Subcutaneous abdominal adipose tissue (tissue), 5 donors: ENCODE results near the gene SLC10A3.
A peak's percentile ranks its signal among the peaks of the same experiment; 100 is the strongest.

Experiments
- H3K27ac ChIP-seq: one replicate; pipeline ENCODE4 v1.7.0; 2013; ENCODE audit warnings: low read depth, mild to moderate bottlenecking, inconsistent platforms, low read length, moderate library complexity
- H3K27me3 ChIP-seq, 5 donors: one replicate each; pipeline ENCODE4 v1.7.0; 2013; ENCODE audit warnings: low read length in 5 of 5, inconsistent platforms in 1 of 5; ENCODE audit not compliant: control insufficient read depth in 5 of 5, insufficient read depth in 4 of 5
- H3K36me3 ChIP-seq, 5 donors: one replicate each; pipeline ENCODE4 v1.7.0; 2013; ENCODE audit warnings: low read length in 5 of 5; ENCODE audit not compliant: control insufficient read depth in 5 of 5, insufficient read depth in 5 of 5
- H3K4me1 ChIP-seq, 5 donors: one replicate each; pipeline ENCODE4 v1.7.0; 2013; ENCODE audit warnings: low read length in 5 of 5, mild to moderate bottlenecking in 3 of 5, moderate library complexity in 1 of 5; ENCODE audit not compliant: control insufficient read depth in 5 of 5, insufficient read depth in 5 of 5
- H3K4me3 ChIP-seq, 5 donors: one replicate each; pipeline ENCODE4 v1.7.0; 2013; ENCODE audit warnings: low read length in 5 of 5, low read depth in 1 of 5
- H3K9ac ChIP-seq, 5 donors: one replicate each; pipeline ENCODE4 v1.7.0; 2013; ENCODE audit warnings: low read length in 5 of 5, mild to moderate bottlenecking in 4 of 5, moderate library complexity in 3 of 5
- H3K9me3 ChIP-seq, 5 donors: one replicate each; pipeline ENCODE4 v1.7.0; 2013; ENCODE audit warnings: low read length in 5 of 5; ENCODE audit not compliant: control insufficient read depth in 5 of 5
- donor health status: healthy.
- donor health status: healthy.
- donor health status: healthy.
- donor health status: healthy.
- donor health status: healthy.

Gene SLC10A3

DNA sequence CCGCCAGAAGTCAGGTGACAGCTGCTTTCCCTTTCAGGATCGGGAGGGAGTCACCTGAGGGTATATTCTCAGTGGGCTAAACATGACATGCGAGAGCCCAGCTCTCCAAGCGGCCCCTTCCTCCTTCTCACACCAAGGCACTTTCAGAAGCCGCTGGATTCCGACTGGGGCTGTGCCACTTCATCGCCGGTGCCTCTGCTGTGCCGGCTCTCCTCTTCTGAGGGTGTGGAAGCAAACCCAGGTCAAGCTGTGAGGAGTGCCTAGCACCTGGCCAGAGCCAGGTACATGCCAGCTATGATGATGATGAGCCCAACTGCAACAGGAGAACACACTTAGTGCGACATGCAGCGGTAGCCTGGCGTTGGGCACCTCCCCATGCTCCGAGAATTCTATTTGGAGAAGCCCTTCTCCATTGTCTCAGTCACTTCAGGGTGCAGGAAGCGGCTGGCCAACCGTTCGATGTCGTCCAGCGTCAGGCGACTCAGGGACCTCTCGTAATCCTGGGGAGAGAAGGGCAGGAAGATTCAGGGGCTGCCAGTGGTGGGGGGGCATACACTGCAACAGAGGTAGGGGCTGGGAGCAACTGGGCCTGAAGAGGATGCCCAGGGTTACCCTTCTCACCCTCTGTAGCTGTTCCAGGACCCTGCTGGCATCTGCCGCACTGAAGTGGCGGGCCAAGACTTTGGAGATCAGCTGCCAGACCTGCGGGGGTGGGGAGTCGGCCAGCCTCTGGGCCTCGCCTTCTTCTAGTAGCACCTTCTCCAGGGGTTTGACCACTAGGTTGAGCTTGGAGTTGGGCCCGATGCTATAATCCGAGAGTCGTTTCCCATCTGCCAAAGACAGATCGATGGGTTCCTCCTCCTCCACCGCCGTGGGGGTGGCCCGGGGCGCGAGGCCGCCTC, 5.0 kb downstream of the SLC10A3 start:
- Histone ChIP-seq H3K4me3 (peak overlapping the region in 4 of 5 donors; percentile 50 to 68 (median 58)), H3K27ac (peak overlapping the region; percentile 37), H3K36me3 (peaks cover 0 to 26% (median 15%) of the 10 kb centered on the region in 5 donors), H3K4me1 (peaks cover 0 to 45% (median 31%) of the 10 kb centered on the region in 5 donors), H3K27me3 (peaks cover 0 to 12% (median 12%) of the 10 kb centered on the region in 5 donors), H3K9ac (peak overlapping the region in 3 of 5 donors; percentile 23 to 46 (median 43)), H3K9me3 (peaks cover 0 to 3% (median 0%) of the 10 kb centered on the region in 5 donors)

DNA sequence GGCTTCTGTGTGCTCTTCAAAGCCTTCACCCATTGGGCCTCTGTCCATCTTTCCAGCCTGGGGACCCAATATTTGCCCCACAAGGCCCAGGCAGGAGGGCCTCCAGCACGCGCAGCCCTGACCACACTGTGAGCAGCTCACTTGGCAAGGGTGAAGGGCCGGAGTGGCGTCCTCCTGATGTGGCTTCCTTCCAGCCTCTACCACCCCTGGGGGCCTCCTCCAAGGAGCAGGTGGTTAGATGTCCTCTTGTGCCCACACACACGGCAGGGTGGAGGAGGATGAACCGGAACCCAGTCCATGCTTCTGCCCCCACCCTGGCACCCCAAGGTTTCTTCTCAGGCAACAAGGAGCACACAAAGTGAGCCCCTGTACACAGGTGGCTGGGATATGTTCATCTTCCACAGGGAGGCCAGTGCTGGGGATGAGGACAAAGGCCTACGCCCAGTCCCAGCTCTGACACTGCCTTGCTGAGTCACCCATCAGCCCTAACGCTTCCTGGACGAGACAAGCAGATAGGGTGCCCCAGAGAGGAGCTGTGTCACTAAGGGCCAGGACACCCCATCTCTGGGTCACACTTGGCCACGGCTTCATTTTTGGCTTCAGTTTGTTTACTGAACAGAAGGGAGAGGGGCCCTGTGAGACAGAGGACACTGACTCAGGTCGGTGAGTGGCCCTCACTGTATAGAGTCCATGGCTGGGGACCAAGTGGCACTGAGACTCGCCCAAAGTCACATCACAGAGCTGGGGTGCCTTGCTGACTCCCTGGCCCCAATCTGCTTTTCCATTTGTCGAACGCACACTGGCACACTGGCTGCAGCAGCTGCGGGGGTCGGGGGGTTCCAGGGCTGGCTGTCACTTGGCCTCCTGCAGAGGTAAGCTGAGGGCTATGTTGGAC, 5.9 kb downstream of the SLC10A3 start:
- H3K36me3 ChIP-seq, result peaks cover 0 to 26% (median 15%) of the 10 kb centered on the region in 5 donors
- H3K27me3 ChIP-seq, result peaks cover 0 to 12% (median 10%) of the 10 kb centered on the region in 5 donors
- peaks cover 0 to 40% (median 26%) of the 10 kb centered on the region in 5 donors for H3K4me1 ChIP-seq
- peaks cover 0 to 3% (median 0%) of the 10 kb centered on the region in 5 donors for H3K9me3 ChIP-seq
- no peak overlapping the region for H3K4me3 ChIP-seq
- H3K9ac ChIP-seq, result no peak overlapping the region
- H3K27ac ChIP-seq, result no peak overlapping the region

DNA sequence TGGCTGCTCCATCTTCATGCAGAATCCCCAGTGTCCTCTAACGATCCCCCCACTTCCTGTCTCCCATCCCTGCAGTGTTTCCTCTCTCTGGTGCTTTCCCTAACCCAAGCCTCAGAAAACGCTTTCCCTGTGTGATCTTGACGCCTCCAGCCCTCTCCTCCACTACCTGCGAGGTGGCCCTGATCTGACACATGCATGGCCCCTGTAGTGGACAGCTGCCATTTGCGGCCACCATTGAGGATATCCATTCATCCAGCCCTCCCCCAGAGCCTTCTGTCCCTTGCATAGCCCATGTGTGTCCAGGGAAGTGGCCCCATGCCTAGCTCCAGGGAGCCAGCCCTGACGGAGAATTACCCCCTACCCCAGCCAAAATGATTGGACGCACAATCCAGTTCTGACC, 7.1 kb downstream of the SLC10A3 start:
- peaks cover 0 to 10% (median 5%) of the 10 kb centered on the region in 5 donors for H3K27me3 ChIP-seq
- H3K4me1 ChIP-seq, result peaks cover 0 to 35% (median 23%) of the 10 kb centered on the region in 5 donors
- H3K4me3 ChIP-seq, result no peak overlapping the region
- peaks cover 0 to 3% (median 0%) of the 10 kb centered on the region in 5 donors for H3K9me3 ChIP-seq
- H3K27ac ChIP-seq, result no peak overlapping the region
- no peak overlapping the region for H3K9ac ChIP-seq
- peaks cover 0 to 21% (median 10%) of the 10 kb centered on the region in 5 donors for H3K36me3 ChIP-seq

GRCh38 chrX:154482786-154483185, 7.6 kb downstream of the SLC10A3 start:
- Histone ChIP-seq H3K4me3 (no peak overlapping the region), H3K27me3 (peaks cover 0 to 11% (median 5%) of the 10 kb centered on the region in 5 donors), H3K27ac (no peak overlapping the region), H3K36me3 (peaks cover 0 to 16% (median 6%) of the 10 kb centered on the region in 5 donors), H3K4me1 (peaks cover 0 to 40% (median 28%) of the 10 kb centered on the region in 5 donors), H3K9me3 (peaks cover 0 to 3% (median 0%) of the 10 kb centered on the region in 5 donors), H3K9ac (no peak overlapping the region)

GRCh38 chrX:154481911-154482601, 8.4 kb downstream of the SLC10A3 start:
- H3K27me3 ChIP-seq, result peaks cover 0 to 10% (median 3%) of the 10 kb centered on the region in 5 donors
- no peak overlapping the region for H3K9ac ChIP-seq
- H3K4me3 ChIP-seq, result no peak overlapping the region
- peaks cover 0 to 3% (median 0%) of the 10 kb centered on the region in 5 donors for H3K9me3 ChIP-seq
- H3K27ac ChIP-seq, result no peak overlapping the region
- H3K4me1 ChIP-seq, result peaks cover 0 to 34% (median 26%) of the 10 kb centered on the region in 5 donors
- peaks cover 0 to 11% (median 6%) of the 10 kb centered on the region in 5 donors for H3K36me3 ChIP-seq

GRCh38 chrX:154481195-154481594, 9.2 kb downstream of the SLC10A3 start:
- peaks cover 0 to 3% (median 0%) of the 10 kb centered on the region in 5 donors for H3K9me3 ChIP-seq
- no peak overlapping the region for H3K4me3 ChIP-seq
- H3K36me3 ChIP-seq, result peaks cover 0 to 11% (median 6%) of the 10 kb centered on the region in 5 donors
- H3K9ac ChIP-seq, result no peak overlapping the region
- H3K4me1 ChIP-seq, result peaks cover 0 to 30% (median 23%) of the 10 kb centered on the region in 5 donors
- peaks cover 0 to 13% (median 6%) of the 10 kb centered on the region in 5 donors for H3K27me3 ChIP-seq
- H3K27ac ChIP-seq, result no peak overlapping the region

DNA sequence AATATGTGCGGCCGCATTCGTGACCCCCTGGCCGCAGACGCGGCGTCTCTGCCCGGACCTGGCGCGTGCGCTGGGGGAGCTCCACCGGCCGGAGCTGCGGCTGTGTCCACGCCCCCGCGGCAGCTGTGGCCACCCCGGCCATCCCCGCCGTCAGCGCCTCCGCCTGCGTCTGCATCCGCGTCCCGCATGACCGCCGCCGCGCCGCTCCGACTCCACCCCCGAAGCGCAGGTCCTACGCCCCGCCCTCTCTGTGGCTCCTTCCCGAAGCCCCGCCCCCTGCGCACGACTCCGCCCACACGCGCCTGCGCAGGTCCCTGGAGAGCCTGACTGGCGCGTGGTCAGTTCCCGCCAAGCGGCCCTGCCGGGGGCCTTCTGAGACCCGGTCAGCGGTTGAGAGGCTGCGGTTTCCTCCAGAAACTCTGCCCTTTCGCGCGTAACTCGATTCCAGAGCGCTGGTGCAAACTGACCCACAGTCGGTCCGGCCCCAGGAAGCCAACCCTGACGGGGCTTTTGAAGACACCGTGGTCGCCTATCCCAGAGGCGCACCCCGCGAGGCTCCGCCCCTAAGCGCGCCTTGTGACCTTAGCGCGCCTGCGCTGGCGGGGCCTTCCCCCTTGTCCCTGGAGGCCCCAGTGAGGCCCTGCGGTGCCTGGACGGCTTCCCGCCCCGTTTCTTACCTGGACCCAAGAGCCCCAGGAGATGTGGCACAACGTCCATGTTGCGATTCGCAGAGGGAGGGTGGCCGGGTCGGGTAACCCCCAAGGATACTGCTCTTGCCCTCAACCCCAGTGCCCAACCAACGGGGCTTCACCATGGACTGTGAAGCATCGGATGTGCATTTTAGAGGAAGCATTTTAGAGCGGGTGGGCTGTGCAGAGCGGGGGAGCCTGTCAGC, 11.5 kb downstream of the SLC10A3 start, which contains the start of gene LAGE3:
Gene LAGE3, minus strand, starts transcription at position 554 of the 895 bp plus-strand sequence. Its CDS starts 366 bp downstream, at position 188.
- Histone ChIP-seq H3K9ac (peak within 1 kb of the TSS in 4 of 5 donors; percentile 47 to 66 (median 60)), H3K4me1 (peaks cover 0 to 12% (median 11%) of the 10 kb centered on the region in 5 donors), H3K27ac (peak within 1 kb of the TSS; percentile 70), H3K4me3 (peak within 1 kb of the TSS; percentile 48 to 72 (median 59)), H3K9me3 (no peaks in the 10 kb centered on the region), H3K36me3 (peaks cover 0 to under 1% (median 0%) of the 10 kb centered on the region in 5 donors), H3K27me3 (peaks cover 0 to 14% (median 6%) of the 10 kb centered on the region in 5 donors)

DNA sequence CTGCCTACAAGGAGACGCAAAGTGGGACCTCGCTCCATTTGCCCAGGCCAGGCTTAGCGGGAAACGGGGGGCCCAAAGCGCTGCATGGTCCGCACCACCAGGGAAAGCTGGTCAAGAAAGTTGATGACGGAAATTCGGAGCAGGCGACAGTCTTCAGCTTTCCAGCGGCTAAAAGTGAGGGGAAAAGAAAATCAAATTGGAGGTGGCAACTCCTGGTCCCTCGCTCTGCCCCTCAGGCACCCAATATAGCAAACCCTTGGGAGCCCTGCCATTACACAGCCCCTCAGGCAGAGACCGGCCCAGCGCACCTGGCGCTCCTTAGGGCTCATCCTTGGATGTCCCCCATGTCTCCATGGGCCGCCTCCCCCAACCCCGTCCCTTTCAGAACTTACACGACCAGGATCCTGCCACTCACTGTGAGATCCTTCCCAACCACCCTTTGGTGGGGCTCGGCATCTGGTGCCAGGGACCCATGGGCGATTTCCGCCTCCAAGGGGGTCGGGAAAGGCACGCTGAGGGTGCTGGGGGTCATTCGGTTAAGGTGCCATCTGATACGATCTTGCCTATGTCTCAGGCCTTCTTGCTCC, 12.4 kb downstream of the SLC10A3 start:
- peak overlapping the region; percentile 70 for H3K27ac ChIP-seq

More for the DNA sequence above, 12.4 kb downstream of the SLC10A3 start:
- Histone ChIP-seq H3K4me1 (peaks cover 0 to 12% (median 11%) of the 10 kb centered on the region in 5 donors), H3K27me3 (peaks cover 0 to 13% (median 6%) of the 10 kb centered on the region in 5 donors), H3K4me3 (peak overlapping the region; percentile 38 to 72 (median 59)), H3K9me3 (no peaks in the 10 kb centered on the region), H3K36me3 (peaks cover 0 to 4% (median 2%) of the 10 kb centered on the region in 5 donors), H3K9ac (peak overlapping the region in 1 of 5 donors; percentile 52)
